HG03575 (cell line): ENCODE results near the gene GNG13.
"Not testable (repeated sequence)": the region's sequence is repeated elsewhere in the genome, so short reads cannot be mapped to it uniquely, and the experiment has no call there.

Experiments
- ATAC-seq: cut with Tn5 transposase; IDR thresholded peaks from one replicate; pipeline ENCODE4 v1.9.1; 2021; ENCODE audit not compliant: unreplicated experiment, insufficient number of reproducible peaks, low FRiP score; ENCODE audit errors: extremely low read depth

GNG13 gene

DNA sequence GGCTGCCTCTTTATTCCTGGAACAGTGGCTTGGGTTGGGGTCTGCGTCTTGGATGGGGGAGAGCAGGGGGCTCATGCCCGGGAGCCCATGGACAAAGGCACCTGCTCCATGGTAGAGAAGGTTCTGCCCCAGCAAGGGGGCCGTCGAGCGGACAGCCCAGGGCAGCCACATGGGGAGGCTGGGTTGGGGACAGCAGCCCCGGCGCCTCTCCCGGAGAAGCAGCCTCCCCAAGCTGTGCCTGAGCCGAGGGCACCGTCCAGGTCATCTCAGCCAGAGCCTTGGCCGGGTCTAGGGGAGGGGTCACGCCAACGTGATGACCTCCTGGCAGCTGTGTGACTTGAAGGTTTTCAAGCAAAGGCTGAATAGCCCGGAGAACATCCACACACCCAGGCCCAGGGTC is 32.9 kb upstream of the GNG13 start:
- no peak for ATAC-seq

DNA sequence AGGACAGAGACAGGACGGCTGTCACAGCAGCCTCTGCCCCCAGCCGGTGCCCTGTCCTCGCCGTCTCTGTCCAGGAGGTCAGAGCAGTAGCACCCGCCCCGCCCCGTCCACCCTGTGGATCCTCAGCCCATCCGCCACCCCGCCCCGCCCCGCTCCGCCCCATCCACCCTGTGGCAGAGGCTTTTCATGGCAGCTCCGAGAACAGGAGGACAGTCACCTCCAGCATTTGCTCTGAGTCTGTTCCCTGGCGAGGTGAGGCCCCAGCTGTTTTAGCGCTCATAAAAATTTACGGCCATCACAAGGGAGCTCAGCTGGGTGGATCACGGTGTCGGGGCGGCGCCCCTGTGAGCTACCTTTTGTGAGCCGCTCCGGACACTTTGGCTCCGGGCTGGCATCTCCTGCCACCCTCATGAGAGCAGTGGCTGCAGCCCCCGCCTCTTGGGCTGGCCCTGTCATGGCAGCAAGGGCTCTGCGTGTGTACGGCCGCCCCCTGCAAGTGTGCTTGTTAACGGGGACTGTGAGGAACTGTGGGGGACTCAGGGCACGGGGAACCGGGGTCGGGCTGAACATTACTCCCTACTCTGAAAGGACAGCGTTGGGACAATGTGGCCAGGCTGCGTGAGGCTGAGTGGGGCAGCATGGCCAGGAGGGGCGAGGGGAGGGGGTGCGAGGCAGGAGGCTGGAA is 32.3 kb upstream of the GNG13 start:
- ATAC-seq: no peak

- ATAC-seq: no peak
These were observed 31.3 kb upstream of the GNG13 start for GRCh38 chr16:831571-832413.

DNA sequence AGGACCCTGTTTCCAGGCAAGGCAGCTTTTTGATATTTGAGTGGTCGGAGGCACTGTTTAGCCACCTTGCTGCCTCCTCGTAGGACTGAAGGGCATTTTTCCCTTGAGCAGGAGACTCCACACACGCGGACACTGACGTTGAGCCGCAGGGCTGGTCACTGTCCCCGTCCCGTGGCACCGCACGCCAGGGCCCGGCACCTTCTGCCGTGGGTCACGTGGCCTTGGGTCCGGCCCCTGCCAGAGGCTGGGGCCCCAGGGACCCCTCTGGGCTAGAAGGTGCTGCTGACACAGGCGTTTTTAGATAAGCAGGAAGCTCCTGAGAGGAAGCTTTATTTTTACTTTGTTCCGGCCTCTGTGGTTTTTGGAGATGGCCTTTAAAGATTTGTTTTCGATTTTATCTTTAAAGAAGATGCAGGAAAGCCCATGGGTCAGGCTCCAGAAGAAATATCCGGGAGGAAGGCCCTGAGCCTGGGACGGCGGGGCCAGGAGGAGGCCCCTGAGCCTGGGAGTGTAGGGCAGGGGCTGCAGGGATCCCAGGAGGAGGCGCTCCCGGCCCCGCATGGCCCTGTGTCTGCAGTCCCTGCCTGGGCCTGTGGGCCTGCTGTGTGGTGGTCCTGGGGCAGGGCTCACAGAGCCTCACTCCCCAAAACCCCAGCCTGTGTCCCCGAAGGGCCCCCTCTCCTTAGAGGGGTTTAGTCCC is 30.5 kb upstream of the GNG13 start:
- no peak for ATAC-seq

GRCh38 chr16:830107-830870 is 29.8 kb upstream of the GNG13 start:
- ATAC-seq: no peak

GRCh38 chr16:828891-829290 is 28.4 kb upstream of the GNG13 start:
- ATAC-seq: no peak

- ATAC-seq: no peak
These were observed 27.0 kb upstream of the GNG13 start for GRCh38 chr16:827513-827912.

DNA sequence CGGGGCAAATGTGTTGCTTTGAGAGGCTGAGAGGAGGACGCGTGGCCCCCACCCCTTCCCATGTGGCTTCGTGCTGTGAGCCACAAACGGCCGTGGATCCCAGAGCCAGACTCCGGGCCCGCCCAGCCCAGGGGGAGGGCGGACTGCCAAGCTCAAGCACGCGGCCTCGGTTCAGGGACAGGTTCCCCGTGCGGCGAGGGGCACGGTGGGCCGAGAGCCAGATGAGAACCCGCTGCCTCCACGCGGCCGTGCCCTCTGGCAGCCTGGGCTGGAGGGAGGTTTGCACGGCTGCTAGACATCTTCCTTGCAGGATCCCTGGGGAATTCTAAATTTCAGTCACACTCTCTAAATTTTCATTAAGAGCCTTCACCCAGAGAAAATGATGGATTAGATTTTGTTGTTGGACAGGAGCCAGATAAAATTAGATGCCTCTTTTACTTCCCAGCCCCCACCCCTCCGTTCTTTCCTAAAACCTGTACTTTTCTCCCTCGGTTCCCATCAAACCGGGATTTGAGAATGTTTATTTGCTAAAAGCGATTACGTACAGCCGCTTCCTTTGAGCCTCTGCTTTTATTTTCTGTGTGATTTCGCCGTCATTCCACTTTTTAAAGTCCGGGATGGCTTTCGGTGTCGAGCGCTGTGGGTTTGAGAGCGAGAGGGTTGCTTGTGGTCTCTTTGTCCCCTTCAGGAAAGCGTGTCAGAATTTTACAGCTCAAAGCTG is 25.0 kb upstream of the GNG13 start:
- no peak for ATAC-seq

- no peak for ATAC-seq
These were observed 24.1 kb upstream of the GNG13 start for GRCh38 chr16:824601-825000.

GRCh38 chr16:824194-824593 is 23.7 kb upstream of the GNG13 start:
- no peak for ATAC-seq

DNA sequence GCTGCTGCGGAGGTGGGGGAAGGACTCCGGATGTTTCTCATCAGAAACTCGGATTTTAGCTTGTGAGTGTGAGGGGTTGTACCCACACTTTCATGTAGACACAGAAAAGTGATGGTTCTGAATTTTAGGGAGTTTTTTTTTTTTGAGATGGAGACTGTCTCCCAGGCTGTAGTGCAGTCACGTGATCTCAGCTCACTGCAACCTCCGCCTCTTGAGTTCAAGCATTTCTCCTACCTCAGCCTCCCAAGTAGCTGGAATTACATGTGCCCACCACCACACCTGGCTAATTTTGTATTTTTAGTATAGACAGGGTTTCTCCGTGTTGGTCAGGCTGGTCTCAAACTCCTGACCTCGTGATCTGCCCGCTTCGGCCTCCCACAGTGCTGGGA is 22.4 kb upstream of the GNG13 start:
- no peak for ATAC-seq

GRCh38 chr16:822174-822908 is 21.8 kb upstream of the GNG13 start:
- no peak for ATAC-seq

- no peak for ATAC-seq
These were observed 21.2 kb upstream of the GNG13 start for GRCh38 chr16:821751-822150.

DNA sequence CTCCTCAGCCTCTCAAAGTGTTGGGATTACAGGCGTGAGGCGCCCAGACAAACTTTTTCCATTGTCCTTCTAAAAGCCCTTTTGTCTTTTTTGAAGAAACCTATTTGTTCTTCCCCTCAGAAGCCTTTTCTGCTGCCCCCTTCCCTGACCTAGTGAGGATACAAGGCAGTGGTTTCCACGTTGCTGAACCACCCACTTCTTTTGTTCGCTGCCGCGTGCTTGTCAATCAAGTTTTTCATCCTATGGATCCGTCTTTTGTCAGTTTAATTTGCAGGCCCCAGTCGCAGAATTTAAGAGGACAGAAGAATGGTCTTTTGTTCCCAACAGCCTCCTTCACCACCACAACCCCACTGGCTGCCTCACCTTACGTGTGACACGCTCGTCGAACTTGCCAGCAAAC is 20.2 kb upstream of the GNG13 start:
- ATAC-seq: no peak

DNA sequence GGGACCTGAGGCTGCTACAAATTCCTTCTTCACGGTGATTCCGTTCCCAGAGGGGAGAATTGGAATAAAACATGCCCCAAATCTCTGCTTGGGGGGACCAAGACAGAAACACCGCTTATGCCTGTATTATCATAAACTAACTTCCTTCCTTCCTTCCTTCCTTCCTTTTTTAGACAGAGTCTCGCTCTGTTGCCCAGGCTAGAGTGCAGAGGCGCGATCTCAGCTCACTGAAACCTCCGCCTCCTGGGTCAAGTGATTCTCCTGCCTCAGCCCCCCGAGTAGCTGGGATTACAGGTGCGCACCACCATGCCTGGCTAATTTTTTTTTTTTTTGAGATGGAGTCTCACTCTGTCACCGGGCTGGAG is 19.5 kb upstream of the GNG13 start:
- ATAC-seq: not testable (repeated sequence)

DNA sequence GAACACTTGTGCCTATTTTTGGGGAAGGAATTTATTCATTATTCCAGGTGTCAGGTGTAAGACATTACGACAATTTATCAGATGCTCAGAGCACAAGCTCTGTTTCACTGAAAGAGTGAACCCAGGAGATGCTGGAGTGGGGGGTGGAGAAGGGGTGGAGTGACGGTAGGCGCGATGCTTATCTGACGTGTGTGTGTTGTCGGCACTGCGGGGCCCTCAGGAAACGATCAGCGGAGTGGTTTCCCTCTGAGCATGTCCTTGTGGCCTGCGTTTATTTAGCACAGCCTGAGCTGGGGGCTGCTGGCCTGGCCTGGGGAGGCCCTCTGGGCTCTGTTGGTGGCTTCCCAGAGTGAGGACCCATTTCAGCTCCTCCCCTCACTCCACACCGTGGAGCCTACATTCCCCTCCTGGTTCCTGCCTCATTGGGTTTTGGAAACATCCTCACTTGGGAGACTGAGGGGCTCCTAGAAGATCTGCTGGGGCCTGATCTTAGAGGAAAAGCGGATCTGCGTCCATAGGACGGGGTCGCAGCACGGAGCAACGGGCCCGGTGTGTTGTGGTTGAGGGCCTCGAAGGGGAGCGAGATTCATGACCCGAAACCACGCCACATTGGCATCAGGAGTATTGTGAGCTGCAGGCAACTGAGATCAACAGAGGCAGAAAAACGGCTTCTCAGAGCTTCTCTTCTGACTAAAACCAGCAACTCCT is 19.0 kb upstream of the GNG13 start:
- no peak for ATAC-seq

DNA sequence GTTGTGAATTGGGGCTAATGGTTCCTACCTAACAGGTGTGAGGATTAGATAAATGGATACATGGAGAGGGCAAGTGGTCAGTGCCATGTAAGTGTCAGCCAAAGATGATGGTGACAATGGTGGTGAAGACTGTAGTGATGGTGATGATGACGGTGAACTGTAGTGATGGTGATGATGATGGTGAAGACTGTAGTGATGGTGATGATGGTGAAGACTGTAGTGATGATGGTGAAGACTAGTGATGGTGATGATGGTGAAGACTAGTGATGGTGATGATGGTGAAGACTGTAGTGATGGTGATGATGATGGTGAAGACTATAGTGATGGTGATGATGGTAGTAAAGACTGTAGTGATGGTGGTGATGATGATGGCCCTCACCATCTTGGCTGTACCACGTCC is 18.1 kb upstream of the GNG13 start:
- no peak for ATAC-seq

- no peak for ATAC-seq
These were observed 17.6 kb upstream of the GNG13 start for GRCh38 chr16:818132-818531.
